Natural killer cell (primary cell): Measurements from ENCODE around the gene IL6R. TPM values are rescaled to one million over a fixed set of nuclear protein-coding genes. Genes with fewer than 3 reads are reported as not detected.
A peak's percentile ranks its signal among the peaks of the same experiment; 100 is the strongest.

Experiments used
- ATAC-seq, 3 donors: fragments of 150-1000 bp in 2 of 3; fragments of 200-7000 bp in 1 of 3; cut with Tn5 transposase; 1 replicate in 1 of 3; 2 replicates in 2 of 3; pipeline ENCODE4 v1.10.0; 2021; ENCODE audit warnings: mild to moderate bottlenecking in 2 of 3, moderate library complexity in 2 of 3
- DNase-seq, 2 donors: peaks; one replicate each; pipeline versions ENCODE4 v3.0.0 to v3.0.0-alpha.2; 2013 to 2021; ENCODE audit warnings: mixed read lengths in 1 of 2
- H3K27ac ChIP-seq: one replicate; pipeline ENCODE4 v1.5.1; 2013; ENCODE audit warnings: mild to moderate bottlenecking, low read length
- H3K27me3 ChIP-seq: one replicate; pipeline ENCODE4 v1.6.1; 2013; ENCODE audit warnings: low read length; ENCODE audit not compliant: control insufficient read depth, insufficient read depth
- H3K36me3 ChIP-seq: one replicate; pipeline ENCODE4 v1.6.1; 2013; ENCODE audit warnings: low read length; ENCODE audit not compliant: control insufficient read depth, insufficient read depth
- H3K4me1 ChIP-seq: one replicate; pipeline ENCODE4 v1.6.1; 2013; ENCODE audit warnings: low read length; ENCODE audit not compliant: control insufficient read depth, insufficient read depth
- H3K4me3 ChIP-seq: one replicate; pipeline ENCODE4 v1.5.1; 2013; ENCODE audit warnings: low read length
- H3K9me3 ChIP-seq: one replicate; pipeline ENCODE4 v1.6.1; 2013; ENCODE audit warnings: low read length; ENCODE audit not compliant: control insufficient read depth, insufficient read depth
- H3K27ac Mint-ChIP-seq, 2 donors: one replicate each; pipeline ENCODE4 v1.8.0; 2022; ENCODE audit warnings: mild to moderate bottlenecking in 2 of 2, mixed read lengths in 2 of 2, moderate library complexity in 1 of 2
- H3K27me3 Mint-ChIP-seq, 2 donors: one replicate each; pipeline ENCODE4 v1.8.0; 2022; ENCODE audit warnings: low read depth in 2 of 2, mixed read lengths in 2 of 2
- H3K36me3 Mint-ChIP-seq: one replicate; pipeline ENCODE4 v1.8.0; 2022; ENCODE audit warnings: mixed read lengths
- H3K4me1 Mint-ChIP-seq, 2 donors: one replicate each; pipeline ENCODE4 v1.8.0; 2022; ENCODE audit warnings: mixed read lengths in 2 of 2
- H3K4me3 Mint-ChIP-seq: one replicate; pipeline ENCODE4 v1.8.0; 2022; ENCODE audit warnings: mild to moderate bottlenecking, moderate library complexity, mixed read lengths
- H3K9me3 Mint-ChIP-seq, 2 donors: one replicate each; pipeline ENCODE4 v1.8.0; 2022; ENCODE audit warnings: mixed read lengths in 2 of 2
- WGBS: methylation state at CpG from one replicate; pipeline ENCODE4 v1.1.7; 2013; ENCODE audit warnings: missing lambda C conversion rate; ENCODE audit not compliant: insufficient coverage; 5-methylcytosine and 5-hydroxymethylcytosine counted together
- intact Hi-C: fragments of 100-400 bp; cut with micrococcal nuclease; formaldehyde crosslinking; loops from one replicate; pipeline ENCODE4 v1.14.2; 2022
- total RNA-seq, 4 donors: library from RNA; stranded (reverse); fragments of 120-200 nt in 1 of 4; gene quantifications; one replicate each; pipeline versions ENCODE4 v1.2.3 to v1.2.4, GENCODE V29; 2013 to 2022
- TF ChIP-seq, protein P1 (sequence below): fragments of 200-600 bp; IDR thresholded peaks from one replicate; pipeline ENCODE4 v1.8.0; 2022; ENCODE audit warnings: antibody characterized with exemption

Gene IL6R
- total RNA-seq, 3 donors from 2014 or later (not counting 1 experiment from before 2014, with no cell fraction given): 2.0 to 10.6 (median 3.8) TPM

DNA sequence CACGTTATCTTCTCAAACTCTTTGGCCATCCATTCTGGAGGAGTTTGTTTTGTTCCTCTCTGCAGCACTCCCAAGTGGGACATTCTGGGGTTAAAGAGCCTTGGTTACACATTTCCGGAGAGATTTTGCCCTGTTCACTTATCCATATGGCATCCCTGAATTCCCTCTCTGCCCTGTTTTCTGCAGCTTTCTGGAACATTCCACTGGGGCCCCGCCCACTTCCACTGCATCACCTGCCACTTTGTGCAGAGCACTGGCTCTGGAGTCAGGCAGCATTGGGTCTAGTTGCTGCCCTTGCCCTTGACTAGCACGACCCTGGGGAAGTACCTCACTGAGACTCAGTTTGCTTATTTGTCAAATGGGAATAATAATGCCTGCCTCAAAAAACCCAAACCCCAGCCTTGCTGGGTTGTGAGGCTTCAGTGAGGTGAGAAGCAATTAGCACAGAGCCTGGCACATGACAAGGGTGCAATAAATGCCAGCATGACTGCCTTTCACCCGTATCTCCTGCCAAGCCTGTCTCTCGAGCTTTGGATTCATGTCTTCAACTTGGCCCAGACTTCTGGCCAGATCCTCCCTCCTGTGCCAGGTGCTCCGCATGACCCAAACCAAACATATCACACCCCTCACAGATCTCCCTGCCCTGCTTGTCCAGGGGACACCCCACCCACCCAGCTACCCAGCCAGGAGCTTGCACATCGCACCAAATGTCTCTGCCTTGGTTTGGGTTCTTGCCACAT, 38.3 kb downstream of the IL6R start:
- peaks cover 2% of the 10 kb centered on the region for H3K27me3 ChIP-seq
- WGBS: 98% methylated on average over 8 of the region's 8 CpGs
- Mint-ChIP-seq H3K27me3 (peaks cover 29 to 39% of the 10 kb centered on the region in 2 donors), H3K27ac (no peak overlapping the region), H3K36me3 (no peaks in the 10 kb centered on the region), H3K4me3 (no peak overlapping the region), H3K4me1 (peaks cover 18 to 20% of the 10 kb centered on the region in 2 donors), H3K9me3 (no peaks in the 10 kb centered on the region)
- intact Hi-C loops: no loop called here
- DNase-seq (no peak), ATAC-seq (no peak)
- H3K36me3 ChIP-seq: no peaks in the 10 kb centered on the region
- TF ChIP-seq, protein P1, sequence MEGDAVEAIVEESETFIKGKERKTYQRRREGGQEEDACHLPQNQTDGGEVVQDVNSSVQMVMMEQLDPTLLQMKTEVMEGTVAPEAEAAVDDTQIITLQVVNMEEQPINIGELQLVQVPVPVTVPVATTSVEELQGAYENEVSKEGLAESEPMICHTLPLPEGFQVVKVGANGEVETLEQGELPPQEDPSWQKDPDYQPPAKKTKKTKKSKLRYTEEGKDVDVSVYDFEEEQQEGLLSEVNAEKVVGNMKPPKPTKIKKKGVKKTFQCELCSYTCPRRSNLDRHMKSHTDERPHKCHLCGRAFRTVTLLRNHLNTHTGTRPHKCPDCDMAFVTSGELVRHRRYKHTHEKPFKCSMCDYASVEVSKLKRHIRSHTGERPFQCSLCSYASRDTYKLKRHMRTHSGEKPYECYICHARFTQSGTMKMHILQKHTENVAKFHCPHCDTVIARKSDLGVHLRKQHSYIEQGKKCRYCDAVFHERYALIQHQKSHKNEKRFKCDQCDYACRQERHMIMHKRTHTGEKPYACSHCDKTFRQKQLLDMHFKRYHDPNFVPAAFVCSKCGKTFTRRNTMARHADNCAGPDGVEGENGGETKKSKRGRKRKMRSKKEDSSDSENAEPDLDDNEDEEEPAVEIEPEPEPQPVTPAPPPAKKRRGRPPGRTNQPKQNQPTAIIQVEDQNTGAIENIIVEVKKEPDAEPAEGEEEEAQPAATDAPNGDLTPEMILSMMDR: no peak
- H3K9me3 ChIP-seq: no peaks in the 10 kb centered on the region
- no peak overlapping the region for H3K27ac ChIP-seq
- H3K4me1 ChIP-seq: peaks cover 15% of the 10 kb centered on the region
- no peak overlapping the region for H3K4me3 ChIP-seq

DNA sequence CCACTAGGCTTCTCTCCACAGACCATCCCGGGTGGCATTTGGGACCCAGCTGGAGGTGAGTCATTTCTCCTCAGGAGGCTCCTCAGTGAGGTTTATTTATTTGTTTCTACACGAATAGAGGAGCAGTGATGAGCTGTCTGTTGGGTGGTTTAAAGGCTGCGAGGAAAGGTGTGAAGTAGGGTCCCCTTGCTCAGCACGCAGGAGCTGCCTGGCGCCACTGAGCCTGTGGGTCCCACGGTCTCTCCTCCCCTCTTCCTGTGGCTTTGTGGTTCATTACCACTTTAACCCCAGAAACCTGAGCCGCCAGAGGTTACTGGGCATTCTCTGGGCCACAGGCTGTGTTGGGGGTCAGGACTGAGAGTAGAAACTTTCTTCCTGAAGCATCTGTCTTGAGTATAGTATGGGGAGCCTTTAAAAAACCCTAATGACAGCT, 39.9 kb downstream of the IL6R start:
- intact Hi-C loops: no loop called here

DNA sequence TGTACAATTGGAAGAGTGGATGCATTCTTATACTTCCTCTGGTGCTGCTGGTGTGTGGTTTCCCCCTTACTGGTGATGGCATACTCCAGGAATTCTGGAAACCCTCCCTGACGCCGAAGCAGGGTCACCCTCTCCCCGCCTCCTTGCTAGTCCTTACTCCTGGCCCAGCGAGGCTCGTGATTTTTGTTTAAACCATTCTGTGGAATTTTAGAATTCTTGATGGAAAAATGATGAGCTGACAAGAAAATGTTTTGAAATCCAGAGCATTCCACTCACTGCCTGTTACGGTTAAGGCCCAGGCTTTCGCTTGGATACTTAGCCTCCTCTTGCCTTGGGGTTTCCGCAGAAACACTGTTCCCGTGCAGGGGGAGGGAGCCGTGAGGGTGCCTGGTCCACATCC, 41.1 kb downstream of the IL6R start:
- H3K4me3 Mint-ChIP-seq: no peak overlapping the region
- Histone ChIP-seq H3K4me1 (peaks cover 15% of the 10 kb centered on the region), H3K4me3 (no peak overlapping the region), H3K9me3 (no peaks in the 10 kb centered on the region), H3K36me3 (no peaks in the 10 kb centered on the region), H3K27ac (no peak overlapping the region), H3K27me3 (peaks cover 2% of the 10 kb centered on the region)
- peaks cover 19 to 27% of the 10 kb centered on the region in 2 donors for H3K27me3 Mint-ChIP-seq
- ATAC-seq (no peak), DNase-seq (no peak)
- 96% methylated on average over 9 of the region's 10 CpGs for WGBS
- no peak overlapping the region for H3K27ac Mint-ChIP-seq
- TF ChIP-seq, protein P1: no peak
- H3K9me3 Mint-ChIP-seq: no peaks in the 10 kb centered on the region
- intact Hi-C loops: no loop called here
- H3K36me3 Mint-ChIP-seq: no peaks in the 10 kb centered on the region
- H3K4me1 Mint-ChIP-seq: peaks cover 14 to 16% of the 10 kb centered on the region in 2 donors

More for the DNA sequence above, 39.9 kb downstream of the IL6R start:
- TF ChIP-seq, protein P1: no peak
- WGBS: 7% methylated on average over 7 of the region's 7 CpGs
- no peak overlapping the region for H3K4me3 Mint-ChIP-seq
- H3K4me1 ChIP-seq: peaks cover 15% of the 10 kb centered on the region
- H3K9me3 ChIP-seq: no peaks in the 10 kb centered on the region
- no peaks in the 10 kb centered on the region for H3K36me3 ChIP-seq
- H3K9me3 Mint-ChIP-seq: no peaks in the 10 kb centered on the region
- no peak overlapping the region for H3K4me3 ChIP-seq
- H3K36me3 Mint-ChIP-seq: no peaks in the 10 kb centered on the region
- H3K27me3 ChIP-seq: peaks cover 2% of the 10 kb centered on the region
- H3K27me3 Mint-ChIP-seq: peaks cover 28 to 29% of the 10 kb centered on the region in 2 donors
- H3K27ac ChIP-seq: no peak overlapping the region
- ATAC-seq (peak; percentile 52 to 87 (median 70)), DNase-seq (peak in 1 of 2 donors; percentile 47)
- peaks cover 14 to 18% of the 10 kb centered on the region in 2 donors for H3K4me1 Mint-ChIP-seq
- no peak overlapping the region for H3K27ac Mint-ChIP-seq
